ENCODE measurements around the gene TIMM44.

DNA sequence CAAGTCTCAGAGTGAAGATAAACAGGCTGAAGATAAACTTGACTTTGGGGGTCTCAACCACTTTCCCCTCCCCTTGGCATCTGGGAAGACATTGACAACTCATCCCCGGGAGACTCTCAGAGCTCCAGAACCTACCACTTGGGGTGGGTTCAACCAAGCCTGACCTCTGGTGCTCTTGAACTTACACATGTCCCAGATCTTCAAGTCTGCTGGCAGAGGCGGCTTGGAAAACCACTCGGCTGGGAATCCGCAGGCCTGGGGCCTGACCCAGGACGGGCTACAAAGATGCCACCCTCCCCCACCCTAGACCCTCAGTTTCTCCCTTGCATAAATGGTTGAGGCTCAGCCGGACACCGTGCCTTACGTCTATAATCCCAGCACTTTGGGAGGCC is 54.6 kb downstream of the TIMM44 start:
- TF ChIP-seq POLR2A (IDR thresholded peaks at IDR 0.05; ENCODE audit: low read depth, low read length) (no peak), POLR2AphosphoS5 (IDR thresholded peaks at IDR 0.05; ENCODE audit: low read depth, low read length) (no peak), TAF1 (IDR thresholded peaks at IDR 0.05; ENCODE audit: low read depth, low read length) (no peak), SPI1 (IDR thresholded peaks at IDR 0.05; ENCODE audit: low read depth, low read length) (no peak)

Data from GM12891 (cell line).